SK-N-MC (cell line): ENCODE measurements around the gene PRDM16.

Experiments
- DNase-seq: peaks from one replicate; pipeline ENCODE4 v3.0.0-alpha.2; 2011; ENCODE audit warnings: low read depth, low spot score
- H3K27ac ChIP-seq: fragments of 200-600 bp; sonication (generic); 2 replicates; pipeline ENCODE4 v1.5.1; 2016; ENCODE audit warnings: mixed run types
- H3K36me3 ChIP-seq: fragments of 200-600 bp; sonication (generic); 2 replicates; pipeline ENCODE4 v1.6.1; 2017; ENCODE audit warnings: antibody characterized with exemption, low read length, mixed read lengths; ENCODE audit not compliant: insufficient read depth
- H3K4me3 ChIP-seq: fragments of 200-600 bp; sonication (generic); 2 replicates; pipeline ENCODE4 v1.5.1; 2016
- H3K9ac ChIP-seq: fragments of 200-600 bp; sonication (generic); 2 replicates; pipeline ENCODE4 v1.8.0; 2017; ENCODE audit warnings: mixed run types, mixed read lengths; ENCODE audit not compliant: insufficient read length
- H3K9me3 ChIP-seq: fragments of 200-600 bp; sonication (generic); 2 replicates; pipeline ENCODE4 v1.6.1; 2017; ENCODE audit warnings: low read depth, mild to moderate bottlenecking, antibody characterized with exemption, low read length, moderate library complexity, mixed read lengths
- EZH2 ChIP-seq: fragments of 200-600 bp; sonication (generic); IDR thresholded peaks from one replicate; pipeline ENCODE4 v1.6.1; 2017; ENCODE audit warnings: antibody characterized with exemption
- FOXP2 ChIP-seq: optimal IDR thresholded peaks from 2 replicates; pipeline ENCODE3; 2011; ENCODE audit warnings: mild to moderate bottlenecking, moderate library complexity; ENCODE audit not compliant: insufficient read depth; ENCODE audit errors: extremely low read length, control extremely low read depth
- POLR2AphosphoS5 ChIP-seq: IDR thresholded peaks from 2 replicates; pipeline ENCODE4 v1.6.1; 2012; ENCODE audit warnings: mild to moderate bottlenecking, low read depth, low read length, borderline replicate concordance

Gene PRDM16

GRCh38 chr1:3101124-3101939 is 32.3 kb downstream of the PRDM16 start:
- no peak overlapping the region for H3K9ac ChIP-seq
- no peaks in the 10 kb centered on the region for H3K36me3 ChIP-seq
- H3K4me3 ChIP-seq = no peak overlapping the region
- H3K9me3 ChIP-seq = no peaks in the 10 kb centered on the region
- no peak overlapping the region for H3K27ac ChIP-seq
- TF ChIP-seq FOXP2 (no peak), EZH2 (no peak), POLR2AphosphoS5 (no peak)
- DNase-seq = no peak

DNA sequence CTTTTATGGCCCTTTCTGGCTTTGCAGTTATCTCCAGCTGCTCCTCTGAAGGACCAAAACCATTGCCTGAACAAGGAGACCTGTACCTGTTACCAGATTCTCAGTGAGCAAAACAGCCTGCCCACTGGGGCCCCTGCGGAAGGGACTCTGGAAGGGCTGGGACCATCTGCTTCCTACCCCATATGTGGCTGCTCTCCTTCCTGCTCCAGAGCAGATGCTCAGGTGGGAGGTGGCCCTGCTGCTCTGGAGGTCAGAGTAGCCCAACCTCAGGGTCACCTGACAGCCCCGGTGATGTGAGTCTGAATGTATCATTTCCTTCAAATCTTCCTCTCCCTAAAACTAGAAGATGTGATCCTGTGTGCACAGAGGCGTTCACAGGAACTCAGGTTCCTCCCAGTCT is 33.6 kb downstream of the PRDM16 start:
- TF ChIP-seq EZH2 = no peak
- TF ChIP-seq POLR2AphosphoS5 = no peak
- TF ChIP-seq FOXP2 = no peak
- H3K4me3 ChIP-seq = no peak overlapping the region
- no peaks in the 10 kb centered on the region for H3K36me3 ChIP-seq
- no peak for DNase-seq
- no peaks in the 10 kb centered on the region for H3K9me3 ChIP-seq
- H3K9ac ChIP-seq = no peak overlapping the region
- no peak overlapping the region for H3K27ac ChIP-seq

- Histone ChIP-seq H3K9me3 (no peaks in the 10 kb centered on the region), H3K36me3 (no peaks in the 10 kb centered on the region), H3K27ac (no peak overlapping the region), H3K9ac (no peak overlapping the region), H3K4me3 (no peak overlapping the region)
- DNase-seq = no peak
- TF ChIP-seq EZH2 = no peak
- TF ChIP-seq FOXP2 = no peak
- TF ChIP-seq POLR2AphosphoS5 = no peak
Measured at GRCh38 chr1:3103967-3104677, 35.1 kb downstream of the PRDM16 start.

GRCh38 chr1:3105167-3105863 is 36.3 kb downstream of the PRDM16 start:
- H3K9me3 ChIP-seq = no peaks in the 10 kb centered on the region
- TF ChIP-seq EZH2 = no peak
- TF ChIP-seq FOXP2 = no peak
- TF ChIP-seq POLR2AphosphoS5 = no peak
- H3K4me3 ChIP-seq = no peak overlapping the region
- no peak overlapping the region for H3K9ac ChIP-seq
- no peak overlapping the region for H3K27ac ChIP-seq
- no peak for DNase-seq
- H3K36me3 ChIP-seq = no peaks in the 10 kb centered on the region

DNA sequence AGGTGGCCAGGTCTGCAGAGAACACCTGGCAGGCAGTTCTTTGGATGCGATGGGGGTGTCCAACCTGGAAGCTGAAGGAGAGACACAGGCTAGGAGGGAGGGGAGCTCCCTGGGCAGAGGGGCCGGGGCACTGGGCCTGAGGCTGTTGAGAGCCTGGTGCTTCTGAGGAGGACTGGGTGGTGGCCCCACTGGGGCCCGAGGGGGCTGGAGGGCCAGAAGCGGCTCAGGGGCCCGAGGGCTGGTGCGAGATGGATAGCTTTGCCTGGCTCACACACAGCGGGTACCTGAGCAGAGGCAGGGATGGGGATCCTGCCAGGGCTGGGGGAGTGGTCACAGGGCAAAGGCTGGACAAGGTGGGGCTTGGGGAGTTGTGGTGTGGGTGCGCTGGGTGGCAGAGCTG is 37.2 kb downstream of the PRDM16 start:
- Histone ChIP-seq H3K27ac (no peak overlapping the region), H3K4me3 (no peak overlapping the region), H3K36me3 (no peaks in the 10 kb centered on the region), H3K9me3 (no peaks in the 10 kb centered on the region), H3K9ac (no peak overlapping the region)
- no peak for TF ChIP-seq POLR2AphosphoS5
- TF ChIP-seq FOXP2 = no peak
- TF ChIP-seq EZH2 = no peak
- DNase-seq = no peak

DNA sequence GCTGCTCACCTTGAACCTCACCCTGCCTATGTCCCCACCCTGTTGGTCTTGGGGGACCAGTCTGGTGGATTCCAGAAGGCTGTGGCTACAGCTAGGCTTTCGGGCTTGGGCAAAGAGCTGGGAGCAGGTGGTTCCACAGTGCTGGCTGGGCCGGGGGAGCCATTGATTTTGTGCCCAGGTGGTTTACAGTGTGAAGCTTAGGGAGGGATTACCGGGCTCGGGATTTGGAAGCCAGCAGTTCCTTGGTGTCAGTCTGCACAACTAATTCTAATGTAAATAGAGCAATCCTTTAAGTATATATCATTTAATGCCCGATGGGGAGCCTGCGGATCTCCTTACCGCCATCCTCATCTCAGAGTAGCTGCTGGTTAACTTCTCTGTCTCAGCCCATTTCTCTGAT is 38.2 kb downstream of the PRDM16 start:
- no peak overlapping the region for H3K9ac ChIP-seq
- TF ChIP-seq FOXP2 = no peak
- no peak for TF ChIP-seq POLR2AphosphoS5
- TF ChIP-seq EZH2 = no peak
- no peak overlapping the region for H3K27ac ChIP-seq
- no peaks in the 10 kb centered on the region for H3K36me3 ChIP-seq
- DNase-seq = no peak
- no peaks in the 10 kb centered on the region for H3K9me3 ChIP-seq
- no peak overlapping the region for H3K4me3 ChIP-seq

- TF ChIP-seq POLR2AphosphoS5 (no peak), FOXP2 (no peak), EZH2 (no peak)
- Histone ChIP-seq H3K9ac (no peak overlapping the region), H3K27ac (no peak overlapping the region), H3K36me3 (no peaks in the 10 kb centered on the region), H3K4me3 (no peak overlapping the region), H3K9me3 (no peaks in the 10 kb centered on the region)
- no peak for DNase-seq
Measured at GRCh38 chr1:3109355-3109754, 40.4 kb downstream of the PRDM16 start.

GRCh38 chr1:3111348-3112021 is 42.5 kb downstream of the PRDM16 start:
- H3K4me3 ChIP-seq = no peak overlapping the region
- no peak for DNase-seq
- H3K27ac ChIP-seq = no peak overlapping the region
- H3K36me3 ChIP-seq = no peaks in the 10 kb centered on the region
- H3K9me3 ChIP-seq = no peaks in the 10 kb centered on the region
- TF ChIP-seq POLR2AphosphoS5 (no peak), EZH2 (no peak)
- no peak overlapping the region for H3K9ac ChIP-seq
